ENCODE measurements around the gene BAK1.
"Not testable (repeated sequence)": the region's sequence is repeated elsewhere in the genome, so short reads cannot be mapped to it uniquely, and the experiment has no call there.

Gene BAK1

GRCh38 chr6:33534702-33535101 lies 45.4 kb downstream of the BAK1 start:
- Histone ChIP-seq H3F3A (ENCODE audit: insufficient read depth, low read length) (no peaks in the 10 kb centered on the region), H2AFZ (ENCODE audit: low read length) (no peak overlapping the region), H3K36me3 (ENCODE audit: insufficient read depth, low read length) (no peaks in the 10 kb centered on the region), H3K4me3 (ENCODE audit: low read depth, low read length, poor library complexity, severe bottlenecking) (no peak overlapping the region), H3K9ac (ENCODE audit: low read length) (no peak overlapping the region), H3K4me1 (ENCODE audit: insufficient read depth, low read length, severe bottlenecking) (no peaks in the 10 kb centered on the region), H4K20me1 (ENCODE audit: insufficient read depth, low read length) (no peaks in the 10 kb centered on the region), H3K9me3 (ENCODE audit: low read length) (no peaks in the 10 kb centered on the region), H3K9me2 (ENCODE audit: low read depth, low read length) (no peaks in the 10 kb centered on the region), H3K79me2 (ENCODE audit: insufficient read depth, low read length) (no peaks in the 10 kb centered on the region), H3K4me2 (ENCODE audit: low read length) (no peak overlapping the region), H3K27me3 (ENCODE audit: insufficient read depth, low read length) (no peaks in the 10 kb centered on the region; the same call in 1 of the 2 replicates), H3K27ac (ENCODE audit: low read depth, low read length, poor library complexity, severe bottlenecking) (no peak overlapping the region)
- TF ChIP-seq EZH2 (IDR thresholded peaks at IDR 0.05; ENCODE audit: borderline replicate concordance, low read length) (no peak), CTCF (IDR thresholded peaks at IDR 0.05; ENCODE audit: low read length) (no peak)

- H2AFZ ChIP-seq (ENCODE audit: low read length); H3K9ac ChIP-seq (ENCODE audit: low read length); H3K79me2 ChIP-seq (ENCODE audit: insufficient read depth, low read length): not testable (repeated sequence)
Observed at GRCh38 chr6:33533163-33533869, 46.8 kb downstream of the BAK1 start.

GRCh38 chr6:33532431-33532830 lies 47.6 kb downstream of the BAK1 start:
- H2AFZ ChIP-seq (ENCODE audit: low read length); H3K9ac ChIP-seq (ENCODE audit: low read length); H3K4me1 ChIP-seq (ENCODE audit: insufficient read depth, low read length, severe bottlenecking); H3K9me2 ChIP-seq (ENCODE audit: low read depth, low read length); H4K20me1 ChIP-seq (ENCODE audit: insufficient read depth, low read length); H3K79me2 ChIP-seq (ENCODE audit: insufficient read depth, low read length); H3F3A ChIP-seq (ENCODE audit: insufficient read depth, low read length); H3K27ac ChIP-seq (ENCODE audit: low read depth, low read length, poor library complexity, severe bottlenecking); H3K27me3 ChIP-seq (ENCODE audit: insufficient read depth, low read length); H3K4me3 ChIP-seq (ENCODE audit: low read depth, low read length, poor library complexity, severe bottlenecking); H3K4me2 ChIP-seq (ENCODE audit: low read length); H3K9me3 ChIP-seq (ENCODE audit: low read length); H3K36me3 ChIP-seq (ENCODE audit: insufficient read depth, low read length): not testable (repeated sequence)

More at GRCh38 chr6:33533163-33533869, 46.8 kb downstream of the BAK1 start:
- not testable (repeated sequence) for H3K36me3 ChIP-seq (ENCODE audit: insufficient read depth, low read length); H3K9me3 ChIP-seq (ENCODE audit: low read length); H3F3A ChIP-seq (ENCODE audit: insufficient read depth, low read length); H4K20me1 ChIP-seq (ENCODE audit: insufficient read depth, low read length); H3K4me1 ChIP-seq (ENCODE audit: insufficient read depth, low read length, severe bottlenecking); H3K27me3 ChIP-seq (ENCODE audit: insufficient read depth, low read length); H3K4me2 ChIP-seq (ENCODE audit: low read length); H3K9me2 ChIP-seq (ENCODE audit: low read depth, low read length); H3K27ac ChIP-seq (ENCODE audit: low read depth, low read length, poor library complexity, severe bottlenecking); H3K4me3 ChIP-seq (ENCODE audit: low read depth, low read length, poor library complexity, severe bottlenecking)

- not testable (repeated sequence) for H3F3A ChIP-seq (ENCODE audit: insufficient read depth, low read length); H3K9ac ChIP-seq (ENCODE audit: low read length); H3K79me2 ChIP-seq (ENCODE audit: insufficient read depth, low read length); H3K9me3 ChIP-seq (ENCODE audit: low read length); H3K36me3 ChIP-seq (ENCODE audit: insufficient read depth, low read length); H3K4me3 ChIP-seq (ENCODE audit: low read depth, low read length, poor library complexity, severe bottlenecking); H3K4me2 ChIP-seq (ENCODE audit: low read length); H4K20me1 ChIP-seq (ENCODE audit: insufficient read depth, low read length); H2AFZ ChIP-seq (ENCODE audit: low read length); H3K27ac ChIP-seq (ENCODE audit: low read depth, low read length, poor library complexity, severe bottlenecking); H3K4me1 ChIP-seq (ENCODE audit: insufficient read depth, low read length, severe bottlenecking); H3K27me3 ChIP-seq (ENCODE audit: insufficient read depth, low read length); H3K9me2 ChIP-seq (ENCODE audit: low read depth, low read length)
Observed at GRCh38 chr6:33530617-33531016, 49.5 kb downstream of the BAK1 start.

All from OCI-LY1 (cell line).